Esophagus muscularis mucosa (tissue), 4 donors: ENCODE data around the gene MED31. TPM values are rescaled to one million over a fixed set of nuclear protein-coding genes. Genes with fewer than 3 reads are reported as not detected.

Source experiments
- DNase-seq: peaks from one replicate; pipeline ENCODE4 v3.0.0-alpha.2; 2017; ENCODE audit errors: extremely low spot score
- H3K27ac ChIP-seq, 4 donors: fragments of 200-600 bp; sonication (generic); replicated peaks in 1 of 4; 1 replicate in 3 of 4; 2 replicates in 1 of 4; pipeline ENCODE4 v1.5.1; 2016 to 2019; ENCODE audit warnings: mild to moderate bottlenecking in 1 of 4
- H3K27me3 ChIP-seq, 4 donors: fragments of 200-600 bp; sonication (generic); one replicate each; pipeline versions ENCODE4 v1.5.1 to v1.6.0; 2016 to 2019
- H3K36me3 ChIP-seq, 4 donors: fragments of 200-600 bp; sonication (generic); one replicate each; pipeline ENCODE4 v1.5.1; 2016 to 2019
- H3K4me1 ChIP-seq, 4 donors: fragments of 200-600 bp; sonication (generic); one replicate each; pipeline ENCODE4 v1.5.1; 2016 to 2019
- H3K4me3 ChIP-seq, 4 donors: fragments of 200-600 bp; sonication (generic); 1 replicate in 2 of 4; 2 replicates in 2 of 4; pipeline ENCODE4 v1.5.1; 2016 to 2019; ENCODE audit warnings: mild to moderate bottlenecking in 4 of 4, moderate library complexity in 1 of 4
- H3K9me3 ChIP-seq, 4 donors: fragments of 200-600 bp; sonication (generic); 1 replicate in 3 of 4; 2 replicates in 1 of 4; pipeline ENCODE4 v1.5.1; 2016 to 2019
- CTCF ChIP-seq, 3 experiments: fragments of 200-600 bp in 2 of 3; fragments of 450-650 bp in 1 of 3; sonication (generic) in 2 of 3; IDR thresholded peaks; one replicate each; pipeline ENCODE4 v1.5.1; 2017 to 2019; ENCODE audit warnings: antibody characterized with exemption in 3 of 3, mild to moderate bottlenecking in 2 of 3, moderate library complexity in 1 of 3
- EP300 ChIP-seq: sonication (generic); formaldehyde crosslinking; IDR thresholded peaks from one replicate; pipeline ENCODE4 v1.6.1; 2017; ENCODE audit warnings: antibody characterized with exemption
- POLR2A ChIP-seq: fragments of 450-650 bp; IDR thresholded peaks from one replicate; pipeline ENCODE4 v1.6.1; 2017; ENCODE audit warnings: antibody characterized with exemption, moderate library complexity, mild to moderate bottlenecking, low read depth
- POLR2AphosphoS5 ChIP-seq, 2 donors: sonication (generic); formaldehyde crosslinking; IDR thresholded peaks; one replicate each; pipeline ENCODE4 v1.6.1; 2017; ENCODE audit warnings: antibody characterized with exemption in 2 of 2
- WGBS: methylation state at CpG from one replicate; pipeline ENCODE4 v1.1.5; 2018; 5-methylcytosine and 5-hydroxymethylcytosine counted together
- intact Hi-C: fragments of 100-400 bp; cut with DNase I; formaldehyde crosslinking; loops from one replicate; pipeline ENCODE4 v1.15.1; 2023
- total RNA-seq, 4 donors: library from RNA; depleted of rRNA; stranded (reverse); fragments of >200 nt; gene quantifications; one replicate each; pipeline versions ENCODE4 v1.1.0 to v1.2.1, GENCODE V29; 2016

Gene MED31
- total RNA-seq, 4 donors from 2014 or later: 4.5 to 8.7 (median 6.9) TPM

DNA sequence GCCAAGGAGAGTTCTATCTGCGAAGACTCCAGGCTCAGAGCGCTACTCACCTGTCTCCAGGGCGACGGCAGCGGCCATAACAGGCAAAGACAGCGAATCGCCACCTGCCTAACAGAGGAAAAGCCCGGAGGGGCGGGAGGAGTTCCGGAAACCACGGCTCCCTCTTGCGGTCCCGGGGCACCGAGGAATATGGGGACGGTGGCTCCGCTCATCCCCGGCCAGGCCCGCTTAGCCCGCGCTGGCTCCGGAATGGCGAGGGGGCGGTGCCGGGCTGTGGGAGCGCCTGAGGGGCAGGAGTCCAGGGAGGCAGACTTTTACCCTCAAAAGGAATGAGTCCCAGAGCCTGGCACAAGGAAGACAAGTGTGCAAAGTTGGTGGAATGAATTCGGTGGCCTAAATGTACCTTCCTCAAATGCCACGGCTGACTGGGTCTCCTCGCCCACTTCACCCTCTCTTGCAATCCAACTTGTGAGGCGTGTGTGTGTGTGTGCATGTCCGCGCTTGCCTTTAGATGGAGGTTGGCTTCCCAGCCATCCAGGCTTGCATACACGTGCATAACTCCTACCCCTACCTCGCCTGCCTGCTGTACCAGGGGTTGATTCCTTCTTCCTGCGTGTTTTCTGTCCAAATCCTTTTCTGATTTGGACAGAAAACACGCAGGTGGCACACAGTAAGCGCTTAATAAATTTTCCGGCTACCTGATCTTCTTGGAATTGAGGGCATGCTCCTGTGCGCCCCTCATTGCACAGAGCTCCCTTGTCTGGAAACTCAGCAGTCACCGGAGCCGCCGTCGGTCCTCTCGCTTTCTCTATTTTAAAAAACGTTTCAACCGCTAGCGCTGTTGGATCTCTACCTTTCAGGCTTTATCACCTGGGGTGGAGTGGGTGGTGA lies 3.7 kb upstream of the MED31 start:
- H3K27me3 ChIP-seq: peaks cover 0 to 57% (median 5%) of the 10 kb centered on the region in 4 donors
- WGBS: 47% methylated on average over 37 of the region's 46 CpGs
- H3K36me3 ChIP-seq: no peaks in the 10 kb centered on the region
- no peak for TF ChIP-seq EP300
- peak in 1 of 3 experiments; percentile 15 for TF ChIP-seq CTCF (IDR thresholded peaks at IDR 0.05)
- TF ChIP-seq POLR2A: no peak
- TF ChIP-seq POLR2AphosphoS5 (IDR thresholded peaks at IDR 0.05): no peak
- peaks cover 14 to 45% (median 33%) of the 10 kb centered on the region in 4 donors for H3K4me1 ChIP-seq
- peak overlapping the region in 1 of 4 donors; percentile 16 for H3K4me3 ChIP-seq
- intact Hi-C loops: no loop called here
- no peak for DNase-seq
- peaks cover 0 to 7% (median 0%) of the 10 kb centered on the region in 4 donors for H3K9me3 ChIP-seq
- no peak overlapping the region for H3K27ac ChIP-seq

DNA sequence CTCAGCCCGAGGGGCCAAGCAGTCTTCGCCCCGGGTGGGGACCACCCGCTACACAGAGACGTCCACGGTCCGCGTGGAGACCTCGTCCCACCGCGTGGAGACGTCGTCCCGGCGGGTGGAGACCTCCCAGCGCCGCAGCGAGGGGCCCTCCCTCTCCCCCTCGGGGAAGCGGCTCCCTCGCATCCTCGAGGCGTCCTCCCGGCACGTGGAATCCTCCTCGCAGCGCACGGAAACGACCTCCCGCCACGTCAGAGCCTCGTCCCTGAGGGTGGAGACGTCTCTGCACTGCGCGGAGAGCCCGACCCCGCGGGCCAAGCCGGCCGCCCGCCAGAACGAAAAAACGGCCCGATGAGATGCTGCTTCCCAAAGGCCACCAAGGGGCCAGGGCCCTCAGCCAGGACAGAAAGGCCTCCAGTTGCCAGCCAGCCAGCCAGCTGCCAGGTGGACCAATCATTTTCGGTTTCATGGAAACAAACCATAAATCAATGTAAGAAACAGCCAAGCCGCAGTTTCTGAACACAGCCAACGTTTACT lies 581 bp upstream of the MED31 start:
- intact Hi-C loops: no loop called here
- no peak for DNase-seq
- WGBS: 3% methylated on average over 24 of the region's 47 CpGs

DNA sequence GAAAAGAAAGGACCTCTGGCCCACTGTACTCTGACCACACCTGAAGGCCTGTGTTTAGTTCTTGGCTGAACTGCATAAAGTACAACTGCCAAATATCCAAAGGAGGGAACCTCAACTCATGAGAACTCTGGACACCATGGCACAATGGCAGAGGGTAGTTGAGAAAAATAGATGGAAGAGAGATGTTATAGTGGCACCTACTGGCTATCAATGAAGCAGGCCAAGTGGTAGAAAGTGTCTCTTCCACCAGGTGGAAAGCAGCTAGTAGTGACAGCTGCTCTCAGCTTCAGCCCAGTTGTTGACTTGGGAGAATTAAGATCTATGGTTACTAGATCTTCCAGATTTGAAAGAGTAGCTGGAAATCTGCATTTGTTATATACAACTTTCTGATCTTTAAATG lies 3.2 kb downstream of the MED31 start:
- no peaks in the 10 kb centered on the region for H3K27me3 ChIP-seq
- no peak for TF ChIP-seq POLR2AphosphoS5 (IDR thresholded peaks at IDR 0.05)
- TF ChIP-seq CTCF (IDR thresholded peaks at IDR 0.05): peak in 1 of 3 experiments; percentile 13
- peaks cover 23 to 36% (median 35%) of the 10 kb centered on the region in 4 donors for H3K4me1 ChIP-seq
- no peak for DNase-seq
- no peak overlapping the region for H3K4me3 ChIP-seq
- no peak overlapping the region for H3K27ac ChIP-seq
- peaks cover 15 to 65% (median 45%) of the 10 kb centered on the region in 4 donors for H3K36me3 ChIP-seq
- intact Hi-C loops: no loop called here
- no peaks in the 10 kb centered on the region for H3K9me3 ChIP-seq

More for the DNA sequence above, 581 bp upstream of the MED31 start:
- Histone ChIP-seq H3K36me3 (peaks cover 3 to 28% (median 16%) of the 10 kb centered on the region in 4 donors), H3K4me3 (peak overlapping the region; percentile 67 to 83 (median 76)), H3K27me3 (peaks cover 0 to 29% (median 5%) of the 10 kb centered on the region in 4 donors), H3K27ac (peak overlapping the region; percentile 82 to 95 (median 90)), H3K9me3 (peaks cover 0 to 7% (median 0%) of the 10 kb centered on the region in 4 donors), H3K4me1 (peaks cover 23 to 54% (median 43%) of the 10 kb centered on the region in 4 donors)
- peak in 1 of 2 donors; percentile 56 for TF ChIP-seq POLR2AphosphoS5 (IDR thresholded peaks at IDR 0.05)
- no peak for TF ChIP-seq CTCF (IDR thresholded peaks at IDR 0.05)

- Histone ChIP-seq H3K27me3 (no peaks in the 10 kb centered on the region), H3K27ac (no peak overlapping the region), H3K9me3 (no peaks in the 10 kb centered on the region), H3K36me3 (peaks cover 19 to 61% (median 40%) of the 10 kb centered on the region in 4 donors), H3K4me3 (no peak overlapping the region), H3K4me1 (peaks cover 17 to 35% (median 32%) of the 10 kb centered on the region in 4 donors)
- TF ChIP-seq EP300 (no peak), POLR2A (no peak), CTCF (IDR thresholded peaks at IDR 0.05) (no peak), POLR2AphosphoS5 (IDR thresholded peaks at IDR 0.05) (no peak)
- intact Hi-C loops: loop anchor here (5.0 kb wide), 1 partner anchor 171 kb away; no protein-coding TSS in a partner anchor
- no peak for DNase-seq
- 69% methylated on average over 5 of the region's 5 CpGs for WGBS
These were observed 7.8 kb downstream of the MED31 start for GRCh38 chr17:6643451-6644125.
